GM12875 (cell line): ENCODE results near the gene KLF4.
"Not testable (repeated sequence)": the region's sequence is repeated elsewhere in the genome, so short reads cannot be mapped to it uniquely, and the experiment has no call there.

ENCODE experiments used
- H3K4me3 ChIP-seq: one replicate; pipeline ENCODE4 v1.5.1; 2011; ENCODE audit warnings: low read depth, low read length, control low read depth
- TF ChIP-seq, protein P1 (sequence below): IDR thresholded peaks from 2 replicates; pipeline ENCODE4 v1.5.1; 2011; ENCODE audit warnings: low read depth, mild to moderate bottlenecking, control low read depth, inconsistent platforms, low read length, moderate library complexity, borderline replicate concordance; ENCODE audit not compliant: insufficient read depth

Gene KLF4

DNA sequence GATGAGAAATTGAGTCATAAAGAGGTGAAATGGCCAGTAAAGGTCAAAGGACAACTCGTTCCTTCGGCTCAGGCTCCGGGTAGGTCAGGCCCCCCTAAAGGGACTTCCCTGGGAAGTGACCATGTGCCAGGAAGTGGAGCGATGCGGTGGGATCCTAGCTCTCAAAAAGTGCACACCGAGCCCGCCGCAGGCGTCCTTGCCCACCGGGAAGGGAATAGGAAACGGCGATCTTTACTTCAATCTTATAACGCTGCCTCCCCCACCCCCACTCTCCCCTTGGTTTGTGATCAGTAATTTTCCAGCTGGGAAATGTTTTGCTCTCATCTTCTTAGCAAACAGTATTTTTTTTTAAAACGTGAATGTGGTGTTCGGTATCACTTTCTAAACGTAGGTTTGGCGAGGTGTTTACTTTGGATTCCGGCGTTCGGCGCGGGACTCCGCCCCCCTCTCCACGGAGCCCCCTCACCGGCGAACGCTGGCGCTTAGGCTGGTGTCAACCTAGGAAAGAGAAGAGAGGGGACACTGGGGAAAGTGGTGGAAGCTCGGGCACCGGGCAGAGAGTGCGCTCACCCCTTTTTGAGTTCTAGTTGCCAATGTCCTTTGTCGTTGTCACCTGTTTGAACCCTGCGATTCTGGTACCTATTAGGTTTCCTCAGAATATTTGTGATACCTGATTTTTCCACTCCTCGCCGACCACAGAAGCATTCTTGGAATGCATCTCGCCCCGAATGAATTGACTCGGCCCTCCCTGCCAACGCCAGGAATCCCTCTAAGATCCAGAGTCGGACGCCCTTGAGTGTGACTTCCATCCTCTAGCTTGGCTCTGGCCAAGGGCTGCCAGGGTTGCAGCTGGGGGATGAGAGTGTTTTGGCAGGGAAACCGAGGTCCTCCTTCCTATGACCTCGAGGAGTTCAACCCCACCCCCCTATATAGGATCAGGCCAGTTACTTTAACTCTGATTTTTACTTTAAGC is 1.8 kb upstream of the KLF4 start:
- H3K4me3 ChIP-seq: no peak overlapping the region
- TF ChIP-seq, protein P1, sequence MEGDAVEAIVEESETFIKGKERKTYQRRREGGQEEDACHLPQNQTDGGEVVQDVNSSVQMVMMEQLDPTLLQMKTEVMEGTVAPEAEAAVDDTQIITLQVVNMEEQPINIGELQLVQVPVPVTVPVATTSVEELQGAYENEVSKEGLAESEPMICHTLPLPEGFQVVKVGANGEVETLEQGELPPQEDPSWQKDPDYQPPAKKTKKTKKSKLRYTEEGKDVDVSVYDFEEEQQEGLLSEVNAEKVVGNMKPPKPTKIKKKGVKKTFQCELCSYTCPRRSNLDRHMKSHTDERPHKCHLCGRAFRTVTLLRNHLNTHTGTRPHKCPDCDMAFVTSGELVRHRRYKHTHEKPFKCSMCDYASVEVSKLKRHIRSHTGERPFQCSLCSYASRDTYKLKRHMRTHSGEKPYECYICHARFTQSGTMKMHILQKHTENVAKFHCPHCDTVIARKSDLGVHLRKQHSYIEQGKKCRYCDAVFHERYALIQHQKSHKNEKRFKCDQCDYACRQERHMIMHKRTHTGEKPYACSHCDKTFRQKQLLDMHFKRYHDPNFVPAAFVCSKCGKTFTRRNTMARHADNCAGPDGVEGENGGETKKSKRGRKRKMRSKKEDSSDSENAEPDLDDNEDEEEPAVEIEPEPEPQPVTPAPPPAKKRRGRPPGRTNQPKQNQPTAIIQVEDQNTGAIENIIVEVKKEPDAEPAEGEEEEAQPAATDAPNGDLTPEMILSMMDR: no peak

DNA sequence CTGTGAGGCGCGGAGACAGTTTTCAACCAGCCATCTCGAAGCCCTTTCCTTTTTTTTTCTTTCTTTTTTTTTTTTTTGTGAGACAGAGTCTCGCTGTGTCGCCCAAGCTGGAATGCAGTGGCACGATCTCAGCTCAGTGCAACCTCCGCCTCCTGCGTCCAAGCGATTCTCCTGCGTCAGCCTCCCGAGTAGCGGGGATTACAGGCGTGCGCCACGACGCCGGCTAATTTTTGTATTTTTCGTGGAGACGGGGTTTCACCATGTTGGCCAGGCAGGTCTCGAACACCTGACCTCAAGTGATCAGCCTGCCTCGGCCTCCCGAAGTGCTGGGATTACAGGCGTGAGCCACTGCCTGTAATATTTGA is 1.0 kb upstream of the KLF4 start:
- H3K4me3 ChIP-seq: not testable (repeated sequence)

DNA sequence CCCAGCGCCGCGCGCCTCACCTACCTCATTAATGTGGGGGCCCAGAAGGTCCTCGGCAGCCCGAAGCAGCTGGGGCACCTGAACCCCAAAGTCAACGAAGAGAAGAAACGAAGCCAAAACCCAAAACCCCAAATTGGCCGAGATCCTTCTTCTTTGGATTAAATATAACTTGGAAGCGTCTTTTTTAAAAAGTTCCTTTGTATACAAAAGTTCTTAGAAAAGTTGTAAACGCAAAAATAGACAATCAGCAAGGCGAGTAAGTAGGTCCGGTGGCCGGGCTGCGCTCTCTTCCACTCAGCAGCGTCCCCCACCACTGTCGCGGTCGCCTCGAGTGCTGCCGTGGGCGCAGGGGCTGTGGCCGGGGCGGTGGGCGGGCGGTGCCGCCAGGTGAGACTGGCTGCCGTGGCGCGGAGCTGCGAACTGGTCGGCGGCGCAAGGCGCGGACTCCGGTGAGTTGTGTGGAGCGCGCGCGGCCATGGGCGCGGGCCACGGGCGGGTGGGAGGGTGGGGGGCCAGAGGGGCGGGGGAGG is 360 bp downstream of the KLF4 start:
- TF ChIP-seq, protein P1: no peak
- H3K4me3 ChIP-seq: no peak overlapping the region

DNA sequence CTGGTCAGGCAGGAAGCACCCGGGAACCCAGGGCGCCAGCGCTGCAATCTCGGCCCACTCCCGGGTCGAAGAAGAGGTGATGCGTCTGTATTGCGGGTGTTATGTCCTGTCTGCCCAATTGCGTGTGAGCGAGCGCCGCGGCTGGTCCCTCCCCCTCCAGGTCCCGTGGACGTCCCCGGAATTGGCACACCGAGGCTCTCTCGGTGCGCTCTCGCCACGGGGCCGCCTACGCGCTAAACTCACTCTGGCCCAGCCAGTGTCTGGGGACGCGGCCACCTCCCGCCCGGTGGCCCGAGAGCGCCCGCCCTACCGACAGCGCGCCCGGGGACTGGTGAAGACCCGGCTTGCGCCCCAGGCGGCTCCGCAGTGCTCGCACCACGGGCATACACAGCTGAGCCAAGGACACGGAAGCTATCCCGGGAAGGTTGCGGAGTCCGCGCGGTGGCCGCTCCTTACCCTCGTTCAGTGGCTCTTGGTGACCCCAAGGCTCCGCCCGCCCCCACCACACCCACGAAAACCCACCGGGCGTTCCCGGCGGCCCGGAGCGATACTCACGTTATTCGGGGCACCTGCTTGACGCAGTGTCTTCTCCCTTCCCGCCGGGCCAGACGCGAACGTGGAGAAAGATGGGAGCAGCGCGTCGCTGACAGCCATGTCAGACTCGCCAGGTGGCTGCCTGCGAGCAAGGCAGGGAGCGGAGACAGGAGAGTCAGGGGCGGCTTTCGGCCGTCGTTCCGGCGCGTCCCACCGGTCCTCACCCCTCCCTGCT is 1.0 kb downstream of the KLF4 start:
- TF ChIP-seq, protein P1: no peak
- no peak overlapping the region for H3K4me3 ChIP-seq

DNA sequence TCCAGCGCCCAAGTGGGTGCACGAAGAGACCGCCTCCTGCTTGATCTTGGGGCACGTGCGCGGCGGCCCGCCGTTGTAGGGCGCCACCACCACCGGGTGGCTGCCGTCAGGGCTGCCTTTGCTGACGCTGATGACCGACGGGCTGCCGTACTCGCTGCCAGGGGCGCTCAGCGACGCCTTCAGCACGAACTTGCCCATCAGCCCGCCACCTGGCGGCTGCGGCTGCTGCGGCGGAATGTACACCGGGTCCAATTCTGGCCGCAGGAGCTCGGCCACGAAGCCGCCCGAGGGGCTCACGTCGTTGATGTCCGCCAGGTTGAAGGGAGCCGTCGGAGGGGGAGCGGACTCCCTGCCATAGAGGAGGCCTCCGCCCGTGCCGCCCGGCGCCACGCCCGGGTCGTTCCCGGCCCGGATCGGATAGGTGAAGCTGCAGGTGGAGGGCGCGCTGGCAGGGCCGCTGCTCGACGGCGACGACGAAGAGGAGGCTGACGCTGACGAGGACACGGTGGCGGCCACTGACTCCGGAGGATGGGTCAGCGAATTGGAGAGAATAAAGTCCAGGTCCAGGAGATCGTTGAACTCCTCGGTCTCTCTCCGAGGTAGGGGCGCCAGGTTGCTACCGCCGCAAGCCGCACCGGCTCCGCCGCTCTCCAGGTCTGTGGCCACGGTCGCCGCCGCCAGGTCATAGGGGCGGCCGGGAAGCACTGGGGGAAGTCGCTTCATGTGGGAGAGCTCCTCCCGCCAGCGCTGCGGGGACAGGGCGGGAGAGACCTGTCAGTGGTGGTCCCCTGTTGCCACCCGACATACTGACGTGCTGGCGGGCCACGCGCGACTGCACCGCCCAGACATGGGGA is 1.8 kb downstream of the KLF4 start:
- no peak overlapping the region for H3K4me3 ChIP-seq
- TF ChIP-seq, protein P1: peak; percentile 38; the same call in 1 of the 2 replicates

DNA sequence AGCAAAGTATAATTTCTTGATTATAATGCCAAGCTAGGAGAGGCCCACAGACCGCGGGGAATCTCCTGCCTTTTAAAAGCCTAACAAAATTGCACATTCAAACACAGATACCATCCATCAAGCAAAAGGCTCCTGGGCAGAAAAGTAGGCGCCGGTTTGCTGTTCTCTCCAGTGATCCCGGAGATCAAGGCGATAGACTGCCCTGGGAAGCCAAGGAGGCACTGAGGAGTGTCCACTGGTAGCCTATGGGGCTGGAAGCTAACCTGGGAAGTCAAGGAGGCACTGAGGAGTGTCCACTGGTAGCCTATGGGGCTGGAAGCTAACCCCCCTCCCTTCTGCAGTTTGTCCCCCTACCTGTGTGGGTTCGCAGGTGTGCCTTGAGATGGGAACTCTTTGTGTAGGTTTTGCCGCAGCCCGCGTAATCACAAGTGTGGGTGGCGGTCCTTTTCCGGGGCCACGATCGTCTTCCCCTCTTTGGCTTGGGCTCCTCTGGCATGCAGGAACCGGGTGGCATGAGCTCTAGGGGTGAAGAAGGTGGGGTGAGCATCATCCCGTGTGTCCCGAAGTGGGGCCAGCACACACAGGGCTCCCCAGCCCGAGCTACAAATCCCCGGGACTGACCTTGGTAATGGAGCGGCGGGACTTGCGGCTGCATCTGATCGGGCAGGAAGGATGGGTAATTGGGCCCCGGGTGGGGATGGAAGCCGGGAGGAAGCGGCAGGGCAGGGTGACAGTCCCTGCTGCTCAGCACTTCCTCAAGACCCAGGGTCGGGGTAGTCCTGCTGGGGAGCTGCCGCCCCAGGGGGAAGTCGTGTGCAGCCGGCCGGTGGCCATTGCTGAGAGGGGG is 2.7 kb downstream of the KLF4 start:
- TF ChIP-seq, protein P1: no peak
- no peak overlapping the region for H3K4me3 ChIP-seq
